Stimulated activated CD4-positive, alpha-beta T cell treated with anti-CD3 and anti-CD28 coated beads, Interleukin-15, amount 100 ng/mL, for 24 hours (primary cell): ENCODE data around the gene FANCG.

Source experiments
- DNase-seq: peaks from one replicate; pipeline ENCODE4 v3.0.0-alpha.2; 2020

FANCG gene

DNA sequence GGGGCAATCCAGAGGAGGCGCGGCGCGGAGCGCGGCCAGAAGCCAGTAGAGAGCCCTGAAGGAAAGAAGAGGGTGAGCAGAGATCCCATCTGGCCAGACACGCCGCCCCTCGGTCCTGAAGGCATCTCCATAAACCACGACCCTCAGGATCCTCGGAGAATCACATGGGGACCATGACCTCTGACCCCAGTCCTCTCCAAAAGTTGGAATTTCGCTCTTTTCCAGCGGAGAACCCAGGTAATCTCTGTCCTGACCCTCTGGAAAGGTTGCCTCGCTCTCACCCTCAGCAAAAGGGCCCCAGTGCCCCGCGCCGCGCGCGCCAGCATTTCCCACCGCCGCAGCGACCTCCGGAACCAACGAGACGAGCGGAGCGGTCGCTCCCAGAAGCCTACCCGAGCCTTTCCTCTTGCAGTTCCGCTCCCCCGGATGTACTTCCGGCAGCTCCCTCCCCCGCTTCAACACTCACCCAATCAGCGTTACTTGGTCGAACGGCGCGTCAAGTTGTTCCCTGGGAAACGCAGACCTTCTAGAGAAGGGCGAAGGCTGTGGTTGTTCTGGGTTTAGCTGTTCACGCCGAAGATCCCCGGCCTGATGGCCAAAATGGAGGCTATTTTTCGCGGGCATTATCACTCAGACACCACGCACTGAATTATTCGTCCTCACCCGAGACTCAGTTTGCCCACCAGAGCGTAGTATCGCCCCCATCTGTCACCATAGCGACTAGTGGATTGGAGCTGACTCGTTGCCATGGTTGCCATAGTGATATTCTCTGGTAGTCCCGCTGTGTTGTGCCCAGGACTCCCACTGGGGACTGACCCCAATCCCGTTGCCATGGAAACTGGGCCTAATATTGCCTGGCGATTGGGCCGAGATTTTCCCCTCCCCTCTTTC, 23.3 kb upstream of the FANCG start, which contains the start of gene STOML2:
Gene STOML2, minus strand, starts transcription at position 363 of the 891 bp plus-strand sequence. Its CDS starts 37 bp downstream, at position 326.
- DNase-seq: peak; percentile 94

DNA sequence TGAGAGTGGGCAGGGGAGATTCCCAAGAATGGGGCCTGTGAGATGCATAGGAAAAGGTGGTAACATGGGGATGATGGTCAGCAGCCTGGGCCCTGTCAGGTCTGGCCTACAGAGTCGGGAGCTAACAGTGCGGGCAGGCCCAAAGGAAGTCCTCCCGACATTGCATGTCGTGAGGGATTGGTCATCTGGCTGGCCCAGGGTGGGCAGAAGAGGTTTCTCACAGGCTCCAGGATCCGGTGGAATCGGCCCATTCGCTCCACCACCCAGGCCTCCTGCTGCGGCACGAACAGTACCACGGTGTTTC, 22.7 kb upstream of the FANCG start:
- DNase-seq: peak; percentile 39

DNA sequence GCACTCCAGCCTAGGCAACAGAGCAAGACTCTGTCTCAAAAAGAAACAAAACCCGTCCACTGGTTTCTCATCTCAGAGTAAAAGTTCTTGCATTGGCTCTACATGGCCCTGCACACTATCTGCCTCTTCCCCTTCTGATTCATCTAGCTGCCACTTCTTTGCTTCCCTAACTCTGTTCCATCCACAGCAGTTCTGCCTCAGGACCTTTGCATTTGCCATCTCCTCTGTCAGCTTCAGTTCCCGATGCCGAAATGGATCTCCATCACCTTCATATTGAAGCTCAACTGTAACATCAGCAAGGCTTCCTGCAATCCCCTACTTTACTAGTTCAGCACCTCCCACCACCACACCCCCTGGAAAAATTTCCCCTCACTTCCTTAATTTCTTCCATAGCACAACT, 17.8 kb upstream of the FANCG start:
- no peak for DNase-seq

DNA sequence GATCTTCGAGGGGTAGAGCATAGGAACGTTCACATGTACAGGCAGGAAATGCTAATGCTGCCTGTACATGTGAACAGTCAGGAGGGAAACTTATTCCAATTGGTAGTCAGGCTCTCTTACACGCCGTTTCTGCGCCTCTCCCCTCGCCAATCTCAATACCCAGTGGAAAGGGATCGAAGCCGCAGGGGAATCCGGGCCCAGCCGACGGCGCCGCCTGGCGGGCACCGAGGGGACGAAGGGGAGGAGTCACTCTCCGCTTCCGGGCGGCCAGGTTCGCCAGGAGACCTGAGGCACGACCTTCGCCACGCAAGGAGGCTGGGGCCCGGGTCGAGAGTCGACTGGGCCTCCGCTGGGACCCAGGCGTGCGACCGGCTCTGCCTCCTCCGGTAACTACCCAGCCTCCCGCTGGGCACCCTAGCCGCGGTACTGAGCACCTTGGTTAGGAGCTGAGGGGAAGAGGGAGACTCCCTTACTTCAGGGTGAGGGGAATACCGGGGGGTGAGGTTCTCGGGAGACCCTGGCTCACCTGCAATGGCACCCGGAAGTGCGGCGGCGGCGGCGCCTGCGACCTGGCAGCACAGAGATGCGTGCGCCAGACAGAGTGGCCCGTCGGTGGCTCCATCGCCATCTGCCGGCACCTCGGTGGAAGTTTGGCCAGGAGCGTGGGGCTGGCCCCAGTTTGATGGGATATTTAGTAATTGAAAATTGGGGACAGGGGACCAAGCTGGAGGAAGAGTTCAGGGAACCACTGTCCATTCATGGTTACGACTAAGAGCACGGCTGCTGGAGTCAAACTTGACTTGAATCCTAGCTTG, 16.5 kb upstream of the FANCG start, which contains the start of gene PIGO:
Gene PIGO, minus strand, starts transcription at position 557 of the 815 bp plus-strand sequence. CDS start 1,026 bp downstream, outside the sequence.
- DNase-seq: peak; percentile 93

DNA sequence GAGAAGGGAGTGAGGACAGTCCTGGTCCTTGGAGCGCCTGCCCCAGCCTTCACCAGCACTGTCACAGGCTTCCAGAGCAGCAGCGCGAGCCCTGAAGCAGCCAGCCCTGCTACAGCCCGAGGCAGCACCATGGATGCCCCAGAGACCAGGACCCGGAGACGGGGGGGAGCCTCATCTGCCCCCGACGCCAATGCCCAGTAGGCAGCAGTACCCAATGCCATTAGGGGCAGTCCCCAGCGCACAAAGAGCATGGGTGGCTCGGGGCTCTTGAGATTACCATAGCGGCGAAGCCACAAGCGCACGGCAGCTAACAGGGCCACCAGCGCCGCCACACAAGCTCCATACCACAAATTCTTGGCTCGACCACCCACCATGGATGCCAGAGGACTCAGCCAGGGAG, 11.8 kb upstream of the FANCG start:
- no peak for DNase-seq

DNA sequence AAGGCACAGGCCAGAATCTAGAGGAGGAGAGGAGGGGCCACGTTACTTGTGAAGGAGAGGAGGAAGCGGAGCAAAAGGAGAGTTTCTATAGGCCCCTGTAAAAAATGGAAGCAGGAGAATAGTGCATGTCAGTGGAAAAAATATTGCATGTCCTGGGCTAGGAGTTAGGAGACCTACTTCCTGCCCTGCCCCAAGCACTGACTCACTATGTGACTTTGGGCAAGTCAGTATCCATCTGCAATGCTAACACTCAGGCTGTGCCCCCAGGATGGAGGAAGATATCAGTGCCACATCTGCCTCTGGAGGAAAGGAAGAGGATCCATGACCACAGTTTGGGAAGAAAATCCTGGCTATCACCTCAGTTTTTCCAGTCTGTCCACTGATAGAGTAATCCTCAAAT, 9.7 kb upstream of the FANCG start:
- no peak for DNase-seq

DNA sequence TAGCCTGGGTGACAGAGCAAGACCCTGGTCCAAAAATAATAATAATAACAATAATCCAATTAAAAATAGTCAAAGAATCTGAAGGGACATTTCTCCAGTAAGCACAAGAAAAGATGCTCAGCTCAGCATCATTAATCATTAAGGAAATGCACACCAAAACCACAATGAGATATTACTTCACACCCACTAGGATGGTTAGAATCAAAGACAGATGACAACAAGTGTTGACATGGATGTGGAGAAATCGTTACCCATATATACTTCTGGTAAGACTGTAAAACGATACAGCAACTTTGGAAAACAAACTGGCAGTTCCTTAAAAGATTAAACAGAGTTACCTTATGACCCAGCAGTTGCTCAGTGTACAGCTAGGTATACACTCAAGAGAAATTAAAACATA, 5.3 kb upstream of the FANCG start:
- DNase-seq: no peak

DNA sequence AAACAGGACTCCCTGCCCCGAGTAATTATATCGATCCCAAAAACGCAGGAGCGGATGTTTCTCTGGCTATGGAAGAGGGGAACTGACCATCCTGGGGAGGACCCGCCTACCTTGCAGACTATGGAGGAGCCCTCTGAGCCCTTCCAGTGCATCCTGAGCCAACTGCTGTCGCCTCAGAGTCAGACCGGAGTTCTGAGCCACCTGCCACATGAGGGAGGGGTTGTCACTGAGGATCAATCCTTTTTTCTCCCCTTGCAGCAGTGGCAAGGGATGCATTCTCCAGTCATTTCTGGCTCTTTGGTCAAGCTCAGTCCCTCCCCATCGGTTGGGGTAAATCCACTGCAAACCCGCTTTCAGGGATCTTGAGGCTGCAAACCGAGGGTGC, 709 bp downstream of the FANCG start:
- peak; percentile 28 for DNase-seq

DNA sequence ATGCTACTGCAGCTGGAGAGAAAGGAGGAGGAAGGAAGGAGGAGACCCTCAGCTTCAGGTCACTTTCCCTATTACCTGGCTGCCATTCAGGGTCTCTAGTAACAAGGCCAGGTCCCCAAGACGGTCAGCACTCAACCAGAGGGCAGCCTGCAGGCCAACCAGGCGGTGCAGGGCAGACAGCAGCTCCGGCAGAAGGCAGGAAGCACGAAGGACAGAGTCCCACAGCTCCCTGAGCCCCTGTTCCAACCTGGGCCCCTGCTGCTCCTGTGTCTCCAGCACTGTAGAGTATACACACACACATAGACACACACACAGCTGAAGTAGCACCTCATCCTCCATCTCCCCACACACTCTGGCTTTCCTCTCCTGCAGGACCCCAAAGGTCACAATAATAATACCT, 1.7 kb downstream of the FANCG start:
- no peak for DNase-seq

DNA sequence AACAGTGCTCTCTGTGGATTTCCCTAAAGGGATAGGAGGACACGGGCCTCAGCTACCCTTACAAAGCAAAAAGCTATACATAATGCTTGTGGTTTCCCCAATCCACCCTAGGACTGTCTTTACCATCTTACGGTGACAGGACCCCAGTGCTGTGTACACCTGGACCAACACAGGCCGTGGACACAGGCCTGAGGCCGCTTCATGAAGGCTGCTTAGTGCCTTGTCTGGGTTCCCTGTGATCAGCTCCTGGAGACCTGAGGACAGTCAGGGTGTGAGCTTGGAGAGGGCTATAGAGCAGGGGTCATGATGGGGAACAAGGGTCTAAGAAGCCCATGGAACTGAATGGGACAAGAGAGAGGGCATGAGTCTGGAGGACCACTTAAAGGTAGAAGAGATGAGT, 2.9 kb downstream of the FANCG start:
- DNase-seq: no peak

DNA sequence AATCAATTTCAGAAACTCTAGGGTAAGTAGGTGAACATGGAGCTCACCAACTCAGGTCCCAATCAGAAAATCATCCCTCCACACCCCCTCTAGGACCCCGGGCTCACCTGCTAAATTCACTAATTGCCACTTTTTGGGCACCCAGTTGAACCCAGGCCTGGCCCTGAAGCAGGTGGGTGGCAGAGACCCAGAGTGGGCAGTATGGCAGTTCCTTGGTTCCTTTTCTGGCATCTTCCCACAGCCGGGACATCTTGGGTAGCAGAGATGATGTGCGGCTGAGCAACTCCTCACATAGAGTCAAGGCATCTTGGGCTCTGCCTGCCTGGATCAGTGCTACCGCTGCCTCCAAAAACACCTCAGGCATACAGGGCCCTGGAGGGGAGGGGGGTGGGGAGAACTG, 4.4 kb downstream of the FANCG start:
- no peak for DNase-seq

DNA sequence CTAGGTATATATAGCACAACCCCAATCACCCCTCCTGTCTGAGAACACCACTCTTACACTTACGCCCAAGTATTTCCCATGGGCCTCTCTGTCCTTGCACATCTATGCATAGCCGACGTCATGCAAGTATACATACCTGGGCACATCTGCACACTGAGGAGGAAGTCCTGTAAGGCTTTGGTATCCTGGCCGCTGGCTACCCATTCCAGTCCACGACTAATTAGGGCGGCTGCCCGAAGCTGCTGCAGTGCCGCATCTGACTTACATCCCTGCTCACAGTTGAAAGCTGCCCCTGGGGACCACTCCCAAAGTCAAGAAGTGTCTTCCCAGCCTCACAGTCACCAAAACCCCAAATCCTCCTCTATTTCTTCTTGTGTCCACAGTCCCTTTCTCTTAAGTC, 5.0 kb downstream of the FANCG start:
- DNase-seq: no peak

DNA sequence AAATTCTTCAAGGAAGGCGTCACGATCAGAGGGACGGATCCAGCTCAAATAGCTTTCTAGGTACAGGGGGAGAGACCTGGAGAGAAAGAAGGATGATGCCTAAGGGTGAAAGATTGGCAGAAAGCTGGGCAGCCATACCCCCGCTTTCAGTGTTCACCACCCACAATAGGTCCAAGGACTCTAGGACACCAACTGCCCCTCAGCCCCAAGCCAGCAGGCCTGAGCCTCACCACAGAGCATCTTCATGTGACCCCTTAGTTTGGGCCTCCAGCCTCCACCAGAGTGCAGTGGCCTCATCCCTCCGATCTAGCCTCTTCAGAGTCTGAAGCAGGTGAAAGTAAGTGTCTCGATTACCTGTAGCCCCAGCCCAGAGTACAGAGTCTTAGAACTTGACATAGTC, 5.6 kb downstream of the FANCG start:
- no peak for DNase-seq

DNA sequence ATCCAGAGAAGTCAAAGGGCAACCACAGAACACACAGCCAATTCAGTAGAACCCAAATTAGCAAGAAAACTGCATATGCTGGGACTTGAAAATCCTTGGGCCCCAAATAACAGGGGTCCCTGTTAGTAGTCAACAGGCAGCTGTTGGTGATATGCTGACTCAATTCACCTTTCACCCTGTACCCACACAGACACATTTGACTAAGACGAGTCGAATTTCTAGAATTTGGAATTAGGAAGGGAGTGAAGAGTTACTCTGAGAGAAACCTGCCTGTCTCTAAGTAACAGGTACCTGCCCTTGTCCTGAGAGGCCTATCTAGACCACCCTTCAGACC, 6.5 kb downstream of the FANCG start:
- no peak for DNase-seq

DNA sequence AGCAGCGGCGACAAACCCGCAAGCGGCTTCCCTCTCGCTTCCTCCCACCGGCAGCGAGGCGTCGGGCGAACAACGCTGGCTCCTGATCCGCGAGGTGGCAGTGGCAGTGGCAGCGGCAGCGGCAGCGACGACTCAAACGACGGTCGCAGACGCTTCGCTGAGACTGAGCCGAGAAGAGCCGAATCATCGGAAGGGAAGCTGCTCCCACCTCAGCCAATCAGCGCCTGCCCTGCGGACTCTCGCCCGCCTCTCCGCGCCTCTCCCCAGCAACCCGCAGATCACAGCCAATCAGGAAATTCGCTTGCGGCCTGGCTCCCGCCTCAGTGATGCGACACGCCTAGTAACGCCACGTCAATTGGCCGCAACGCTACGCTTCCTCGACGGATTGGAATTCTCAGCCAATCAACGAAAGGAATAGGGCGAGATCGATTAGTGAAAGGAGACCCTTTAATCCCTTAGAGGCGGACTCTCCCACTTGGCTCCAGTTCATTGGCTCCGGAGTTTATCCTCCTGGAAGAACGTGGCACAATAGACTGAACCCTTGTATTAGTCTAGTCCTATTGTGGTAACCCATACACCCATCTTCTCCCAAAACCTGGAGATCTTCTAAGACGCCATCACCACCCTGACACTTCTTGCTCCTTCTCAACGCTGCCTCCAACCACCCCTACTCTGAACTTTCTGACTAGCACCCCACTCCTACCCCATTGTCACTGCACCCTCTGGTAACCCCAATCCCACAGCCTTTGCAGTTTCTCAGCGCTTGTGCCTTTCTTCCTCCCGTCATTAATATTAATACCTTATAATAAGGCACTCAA, 7.1 kb downstream of the FANCG start, which contains the start of gene VCP:
Gene VCP, minus strand, starts transcription at position 165 of the 818 bp plus-strand sequence. CDS start 272 bp downstream, outside the sequence.
- peak; percentile 97 for DNase-seq

DNA sequence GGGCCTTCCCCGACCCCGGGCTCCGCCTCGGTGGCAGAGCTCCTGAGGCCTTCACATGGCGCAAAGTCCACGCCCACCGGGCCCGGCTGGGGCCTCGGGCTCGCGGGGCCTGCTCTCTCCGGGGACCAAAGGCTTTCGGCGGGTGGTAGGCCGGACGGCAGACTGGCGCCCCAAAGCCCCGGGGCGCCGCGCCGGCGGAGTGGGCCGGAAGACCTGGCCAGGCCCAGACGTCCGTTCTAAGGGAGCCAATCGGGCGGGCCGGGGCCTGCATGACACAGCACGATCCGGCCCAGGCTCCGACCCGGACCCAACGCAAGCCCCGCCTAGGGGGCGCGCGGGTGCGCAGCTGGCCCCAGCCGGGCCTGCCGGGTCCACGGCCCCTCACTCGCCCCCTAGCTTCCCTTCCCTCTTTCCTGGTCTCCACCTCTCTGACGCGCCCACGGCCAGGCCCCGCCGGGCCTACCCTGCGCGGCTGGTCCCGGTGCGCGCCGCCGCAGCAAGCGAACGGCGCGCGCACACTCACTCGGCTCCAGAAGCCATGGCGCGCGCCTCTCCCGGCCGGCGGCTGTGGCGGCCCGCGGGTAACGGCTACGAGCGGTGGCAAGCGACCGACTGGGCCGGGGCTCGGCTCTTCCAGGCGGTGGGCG, 7.8 kb downstream of the FANCG start:
- DNase-seq: peak; percentile 84

DNA sequence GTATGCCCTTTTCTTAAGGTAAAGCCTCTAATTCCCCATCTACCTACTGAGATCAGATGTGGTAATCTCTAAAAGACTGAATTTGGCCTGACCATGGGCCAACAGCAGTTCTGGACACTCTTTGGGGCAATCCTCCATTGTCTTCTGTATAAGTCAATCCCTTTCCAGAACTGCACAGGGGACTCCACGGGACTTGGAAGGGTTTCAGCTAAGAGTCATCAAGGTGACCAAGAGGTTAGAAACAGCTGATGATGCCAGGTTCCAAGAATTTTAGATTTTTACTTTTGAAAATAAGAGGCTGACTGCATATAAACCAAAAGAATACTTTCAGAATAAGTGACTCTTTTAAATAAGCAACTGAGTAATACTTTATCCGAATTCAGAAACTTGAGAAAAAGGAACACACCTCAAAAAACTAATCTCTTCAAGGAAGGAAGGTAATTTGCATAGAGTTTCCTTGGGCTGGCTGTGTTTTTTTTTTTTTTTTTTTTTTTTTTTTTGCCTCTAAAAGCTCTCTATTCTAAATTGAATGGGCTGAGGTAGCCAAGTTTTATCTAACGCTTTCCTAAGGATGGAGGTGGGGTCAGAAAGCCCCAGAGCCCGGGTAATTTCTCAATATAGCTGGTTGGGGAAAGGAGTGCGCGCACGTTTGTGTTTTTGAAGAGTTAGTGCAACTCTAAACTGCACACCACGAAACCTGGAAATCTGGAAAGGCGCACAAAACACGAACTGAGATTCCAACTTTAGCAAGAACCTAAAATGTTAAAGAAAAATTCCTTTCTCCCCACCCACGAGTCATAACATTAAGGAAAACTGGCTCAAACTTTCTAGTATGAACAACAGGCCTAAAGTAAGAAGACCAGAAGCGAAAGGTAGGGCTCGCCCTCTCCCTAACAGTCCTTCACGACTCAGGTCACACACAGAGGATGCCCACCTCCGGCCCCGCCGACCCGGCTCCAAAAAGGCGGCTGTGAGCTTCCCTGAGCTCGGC, 8.6 kb downstream of the FANCG start:
- DNase-seq: no peak

DNA sequence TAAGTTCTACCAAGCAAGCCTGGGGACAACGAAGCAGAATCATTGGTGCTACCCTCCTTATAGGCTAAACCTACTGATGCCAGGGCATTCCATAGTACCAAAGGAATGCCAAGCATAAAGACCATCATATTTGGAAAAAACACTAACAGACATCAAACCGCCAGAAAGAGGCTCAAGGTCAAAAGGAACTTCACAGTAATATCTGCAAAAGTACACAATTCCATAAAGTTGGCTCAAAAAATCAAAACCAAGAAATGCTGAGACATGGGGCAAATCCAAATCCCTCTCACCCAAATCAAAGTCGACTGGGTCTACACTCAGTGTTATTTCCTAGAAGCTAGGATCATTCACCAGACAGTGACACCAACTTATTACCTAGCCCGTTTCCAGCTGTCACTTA, 10.7 kb downstream of the FANCG start:
- DNase-seq: no peak

DNA sequence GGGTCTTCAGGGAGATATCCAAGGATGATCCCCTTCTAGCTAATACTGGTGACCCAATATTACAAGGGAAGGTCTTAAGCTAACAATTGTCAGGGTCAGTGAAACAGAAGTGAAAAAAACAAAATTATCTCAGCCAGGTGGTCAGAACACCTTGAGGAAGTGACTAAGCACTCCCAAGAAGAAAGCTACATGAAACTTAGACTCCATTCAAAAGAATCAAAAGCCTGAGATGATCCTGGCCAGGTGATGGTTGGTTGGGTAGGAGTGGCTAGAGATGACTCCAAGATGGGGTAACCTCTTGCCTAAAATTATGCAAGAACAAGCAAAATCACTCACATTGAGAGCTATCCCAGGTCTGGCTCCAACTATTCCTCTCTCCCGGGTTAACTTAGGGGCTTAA, 12.7 kb downstream of the FANCG start:
- no peak for DNase-seq

DNA sequence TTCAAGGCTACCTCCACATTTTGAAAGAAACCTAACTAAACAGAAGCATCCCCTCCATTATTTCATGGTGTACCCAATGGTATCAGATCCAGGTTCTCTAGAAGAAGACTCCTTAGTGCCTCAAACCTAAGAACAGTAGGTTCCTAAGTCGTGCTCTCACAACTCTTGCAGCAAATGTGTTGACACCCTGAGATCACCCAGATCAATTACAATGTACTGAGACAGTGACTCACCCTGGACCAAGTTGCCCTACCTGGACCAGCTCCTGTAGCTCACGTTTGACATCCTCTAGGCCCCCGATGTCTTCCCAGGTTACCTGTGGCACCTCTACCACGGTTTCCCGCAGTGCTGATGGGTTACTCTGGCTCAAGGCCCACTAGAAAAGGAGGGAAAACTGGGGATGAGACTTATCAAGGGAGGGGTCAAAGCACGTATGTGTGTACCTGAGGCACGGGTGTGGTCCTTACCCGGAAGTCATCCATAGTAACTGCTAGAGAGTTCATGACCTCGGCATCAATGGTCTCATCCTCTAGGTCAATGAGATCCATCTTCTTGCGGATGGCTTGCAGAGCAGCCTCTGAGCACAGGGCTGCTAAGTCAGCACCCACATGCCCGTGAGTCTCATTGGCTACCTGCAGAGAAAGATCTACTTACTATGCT, 19.1 kb downstream of the FANCG start:
- DNase-seq: no peak

DNA sequence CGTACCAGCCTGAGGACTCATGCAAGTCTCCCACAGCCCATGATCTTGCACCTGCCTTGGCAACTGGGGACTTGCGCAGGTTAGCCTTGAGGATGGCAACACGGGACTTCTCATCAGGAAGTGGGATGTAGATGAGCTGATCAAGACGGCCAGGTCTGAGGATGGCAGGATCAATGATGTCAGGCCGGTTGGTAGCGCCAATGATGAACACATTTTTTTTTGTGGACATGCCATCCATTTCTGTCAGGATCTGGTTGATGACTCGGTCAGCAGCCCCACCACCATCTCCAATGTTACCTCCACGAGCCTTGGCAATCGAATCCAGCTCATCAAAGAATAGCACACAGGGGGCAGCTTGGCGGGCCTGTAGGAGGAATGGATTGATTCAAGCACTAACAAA, 20.3 kb downstream of the FANCG start:
- no peak for DNase-seq
